Activated CD8-positive, alpha-beta memory T cell treated with anti-CD3 and anti-CD28 coated beads, Interleukin-2, amount 50 U/mL, for 24 hours (primary cell): ENCODE measurements around the gene FLT1.

Experiments
- DNase-seq: peaks from one replicate; pipeline ENCODE4 v3.0.0-alpha.2; 2020; ENCODE audit errors: extremely low read depth

Gene FLT1

DNA sequence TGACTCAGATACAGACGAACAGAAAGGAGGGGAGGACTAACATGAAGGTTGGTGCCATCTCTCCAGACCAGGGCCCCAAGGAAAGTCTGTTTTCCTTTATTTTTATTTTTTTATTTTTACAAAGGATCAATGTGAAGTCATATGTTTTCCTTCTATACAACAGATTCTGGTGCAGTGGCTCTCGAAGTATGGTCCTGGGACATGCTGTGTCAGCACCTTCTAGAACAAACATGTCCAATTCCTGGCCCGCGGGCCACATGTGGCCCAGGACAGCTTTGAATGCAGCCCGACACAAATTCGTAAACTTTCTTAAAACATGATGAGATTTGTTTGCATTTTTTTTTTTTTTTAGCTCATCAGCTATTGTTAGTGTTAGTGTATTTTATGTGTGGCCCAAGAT is 174.7 kb downstream of the FLT1 start:
- no peak for DNase-seq

DNA sequence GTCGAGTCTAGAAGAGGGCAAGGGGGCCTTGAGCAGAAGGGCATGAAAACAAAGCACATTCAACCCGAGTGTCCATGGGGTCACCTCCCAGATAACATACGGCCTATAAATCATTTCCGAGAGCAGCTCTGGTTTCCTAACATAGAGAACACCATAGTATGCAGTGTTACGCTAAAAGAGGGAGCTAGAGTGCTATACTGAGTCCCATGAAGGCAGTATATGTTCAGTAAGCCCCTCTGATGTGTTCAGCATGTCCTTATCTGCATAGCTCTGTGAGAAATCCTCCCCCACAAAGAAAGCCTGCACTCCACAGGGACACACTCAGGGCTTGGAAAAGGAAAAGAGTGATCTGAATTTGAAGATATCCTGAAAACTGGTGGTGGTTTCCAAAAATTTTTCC is 175.4 kb downstream of the FLT1 start:
- no peak for DNase-seq

GRCh38 chr13:28318496-28318895 is 176.4 kb downstream of the FLT1 start:
- no peak for DNase-seq

DNA sequence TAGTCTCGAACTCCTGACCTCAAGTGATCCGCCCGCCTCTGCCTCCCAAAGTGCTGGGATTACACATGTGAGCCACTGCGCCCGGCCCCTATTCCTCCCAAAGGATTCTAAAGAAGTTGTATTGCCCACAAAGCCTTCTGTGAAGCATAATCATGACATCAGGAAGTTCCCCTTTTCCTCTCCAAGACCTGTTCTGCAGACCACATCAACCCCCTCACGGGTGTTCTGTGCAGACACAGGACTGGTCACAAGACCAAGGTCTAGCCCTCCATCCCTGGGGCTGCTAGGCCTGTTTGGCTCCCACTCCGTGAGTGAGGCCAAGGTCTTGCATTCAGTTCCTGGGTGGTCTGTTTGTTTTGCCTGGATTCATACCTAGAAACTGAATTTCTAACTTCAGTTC is 178.1 kb downstream of the FLT1 start:
- no peak for DNase-seq

GRCh38 chr13:28316129-28316528 is 178.8 kb downstream of the FLT1 start:
- DNase-seq = no peak

GRCh38 chr13:28314879-28315278 is 180.0 kb downstream of the FLT1 start:
- DNase-seq = no peak

DNA sequence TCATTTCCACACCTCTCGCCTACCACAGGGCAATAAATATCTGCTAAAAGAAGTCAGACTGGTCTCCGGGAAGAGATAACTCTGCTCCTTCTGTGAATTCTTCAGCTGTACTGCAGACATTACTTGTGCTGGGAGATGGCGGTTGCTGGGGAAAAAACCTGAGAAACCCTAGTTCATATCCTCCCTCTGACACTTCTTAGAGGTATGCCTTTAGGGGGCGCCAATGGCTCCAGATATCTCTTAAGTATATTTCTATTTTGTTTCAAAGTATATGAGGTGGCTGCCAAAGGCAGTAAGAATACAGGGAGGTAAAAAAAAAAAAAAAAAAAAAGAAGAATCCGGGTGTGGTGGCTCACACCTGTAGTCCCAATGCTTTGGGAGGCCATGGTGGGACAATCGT is 181.3 kb downstream of the FLT1 start:
- no peak for DNase-seq

GRCh38 chr13:28306325-28306724 is 188.6 kb downstream of the FLT1 start:
- DNase-seq = no peak

DNA sequence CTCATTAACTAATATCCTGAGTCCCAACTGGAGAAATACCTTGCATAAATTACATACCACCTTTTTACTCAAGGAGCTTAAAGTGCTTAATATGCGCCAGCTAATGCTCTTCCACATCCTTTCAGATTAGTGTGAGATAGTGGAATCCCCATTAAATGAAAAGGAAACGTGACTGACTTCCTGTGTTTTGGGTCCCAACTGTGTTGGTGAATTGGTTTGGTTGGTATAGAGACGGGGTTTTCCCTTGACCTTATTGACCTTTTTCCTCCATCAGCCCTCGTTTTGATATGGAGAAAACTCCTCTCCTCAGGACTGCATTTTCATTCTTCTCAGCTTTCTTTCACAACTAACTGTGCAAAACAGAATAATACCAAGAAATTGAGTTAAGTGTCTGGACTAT is 193.1 kb downstream of the FLT1 start:
- no peak for DNase-seq

- no peak for DNase-seq
These were observed 195.0 kb downstream of the FLT1 start for GRCh38 chr13:28299916-28300315.

- DNase-seq = no peak
These were observed 197.6 kb downstream of the FLT1 start for GRCh38 chr13:28297341-28297740.

GRCh38 chr13:28286263-28286662 is 208.7 kb downstream of the FLT1 start:
- DNase-seq = no peak

DNA sequence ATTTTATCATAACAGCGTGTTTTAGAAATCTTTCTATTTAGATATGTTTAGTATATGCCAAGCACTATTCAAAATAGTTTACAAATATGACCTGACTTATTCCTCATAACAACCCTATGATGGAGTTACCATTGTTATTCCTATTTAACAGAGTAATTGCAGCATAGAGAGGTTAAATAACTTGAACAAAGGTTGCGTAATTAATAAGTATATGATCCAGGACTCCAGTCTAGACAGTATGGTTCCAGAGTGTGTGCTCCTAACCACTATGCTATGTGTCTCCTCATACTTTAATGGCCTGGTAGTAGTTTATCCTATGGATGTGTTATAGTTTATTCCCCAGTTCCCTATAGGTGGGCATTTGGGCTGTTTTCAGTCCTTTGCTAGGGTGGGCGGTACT is 211.3 kb downstream of the FLT1 start:
- no peak for DNase-seq

DNA sequence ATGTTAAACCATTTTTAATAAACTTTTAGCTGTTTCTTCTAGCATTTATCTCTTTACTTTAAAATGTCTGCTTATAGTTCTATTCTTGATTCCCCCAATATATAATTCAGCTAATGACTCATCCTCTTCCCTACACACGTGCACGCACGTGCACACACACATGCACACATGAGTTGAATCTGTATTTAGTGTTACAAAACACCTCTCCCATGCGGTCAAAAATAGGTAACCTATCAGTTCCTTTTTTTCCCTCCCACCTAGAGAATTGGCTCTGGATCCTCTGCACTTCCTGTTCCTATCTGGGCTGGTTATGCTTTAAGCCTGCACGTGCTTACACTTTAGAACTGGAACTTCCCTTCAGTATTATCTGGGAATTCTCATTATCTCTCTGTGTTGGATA is 212.5 kb downstream of the FLT1 start:
- no peak for DNase-seq

GRCh38 chr13:28273919-28274318 is 221.0 kb downstream of the FLT1 start:
- DNase-seq = no peak

GRCh38 chr13:28271056-28271840 is 223.7 kb downstream of the FLT1 start:
- DNase-seq = no peak

DNA sequence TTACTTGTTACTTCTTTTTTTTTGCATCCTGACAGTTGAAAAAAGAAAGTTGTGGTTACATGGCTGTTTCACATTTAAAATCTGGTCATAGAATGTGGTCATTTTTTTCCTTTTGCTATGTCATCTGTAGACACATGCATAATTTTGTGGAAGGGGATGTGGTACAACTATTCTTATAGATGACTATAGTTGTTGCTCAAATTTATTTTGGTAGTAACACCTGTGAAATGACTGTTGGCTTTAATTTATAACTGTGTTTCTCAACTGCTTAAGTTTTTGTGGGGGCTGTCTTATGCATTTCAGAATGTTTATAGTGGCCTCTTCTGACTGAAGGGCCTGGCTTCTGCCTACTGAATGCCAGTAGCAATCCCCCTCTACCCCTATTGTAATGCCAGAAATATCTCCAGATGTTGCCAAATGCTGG is 226.1 kb downstream of the FLT1 start:
- no peak for DNase-seq

GRCh38 chr13:28267497-28267896 is 227.4 kb downstream of the FLT1 start:
- no peak for DNase-seq

DNA sequence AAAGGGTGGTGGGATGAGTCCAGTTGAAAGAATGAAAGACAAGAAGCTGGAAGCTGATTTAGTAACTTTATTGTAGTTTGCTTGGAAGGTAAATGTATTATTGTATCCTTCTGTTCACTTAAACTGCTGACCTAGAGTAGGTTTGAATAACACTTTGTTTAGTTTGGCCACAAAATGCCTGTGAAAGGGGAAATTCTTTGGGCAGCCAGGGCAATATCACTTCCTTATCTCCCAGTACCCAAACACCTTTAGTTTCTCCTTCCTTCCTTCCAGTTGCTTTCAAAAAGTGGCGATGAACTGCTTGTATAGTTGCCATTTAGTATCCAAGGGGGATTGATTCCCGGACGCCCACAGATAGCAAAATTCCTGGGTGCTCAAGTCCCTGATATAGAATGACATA is 236.5 kb downstream of the FLT1 start:
- no peak for DNase-seq

DNA sequence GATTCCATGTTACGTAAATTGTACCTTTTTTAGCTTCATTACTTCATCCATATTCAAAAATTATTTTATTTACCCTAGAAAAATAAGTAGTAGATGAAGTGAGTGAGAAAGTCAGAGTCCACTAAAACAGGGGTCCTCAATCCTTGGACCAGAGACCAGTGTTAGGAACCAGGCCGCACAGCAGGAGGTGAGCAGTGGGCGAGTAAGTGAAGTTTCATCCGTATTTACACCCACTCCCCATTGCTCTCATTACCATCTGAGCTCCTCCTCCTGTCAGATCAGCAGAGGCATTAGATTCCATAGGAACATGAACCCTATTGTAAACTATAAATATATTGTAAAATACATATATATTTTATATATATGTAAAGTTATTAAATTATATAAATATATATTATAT is 237.6 kb downstream of the FLT1 start:
- DNase-seq = no peak

DNA sequence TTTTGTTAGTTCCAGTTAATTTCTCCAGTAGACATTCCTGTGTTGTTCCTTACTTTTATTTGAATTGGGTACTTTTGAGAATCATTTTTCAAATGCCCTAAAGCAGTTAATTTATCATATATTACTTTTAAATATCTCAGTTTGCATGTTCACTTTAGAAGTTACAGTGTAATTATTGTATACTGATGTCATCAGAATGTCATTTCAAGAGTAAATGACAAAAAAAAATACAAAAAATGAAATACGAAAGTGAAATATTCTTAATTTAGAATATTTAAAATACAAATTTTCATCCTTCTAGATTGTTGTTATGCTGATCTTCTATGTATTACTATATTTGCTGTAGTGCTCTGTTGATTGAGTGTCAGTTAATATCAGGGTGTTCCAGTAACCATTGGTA is 242.4 kb downstream of the FLT1 start:
- DNase-seq = no peak

- no peak for DNase-seq
These were observed 243.5 kb downstream of the FLT1 start for GRCh38 chr13:28251466-28251865.

GRCh38 chr13:28250542-28250941 is 244.4 kb downstream of the FLT1 start:
- DNase-seq = no peak
